Sciatic nerve (tissue), 2 donors: ENCODE results near the gene TAAR1. TPM values are rescaled to one million over a fixed set of nuclear protein-coding genes. Genes with fewer than 3 reads are reported as not detected.
"Not testable (repeated sequence)": the region's sequence is repeated elsewhere in the genome, so short reads cannot be mapped to it uniquely, and the experiment has no call there.

Experiments used
- ATAC-seq: fragments of 200-7000 bp; cut with Tn5 transposase; one replicate; pipeline ENCODE4 v1.9.1; 2020; ENCODE audit warnings: mild to moderate bottlenecking, moderate library complexity
- DNase-seq: peaks from one replicate; pipeline ENCODE4 v3.0.0-alpha.2; 2020; ENCODE audit warnings: low spot score
- intact Hi-C: fragments of 100-400 bp; cut with DNase I; formaldehyde crosslinking; loops from one replicate; pipeline ENCODE4 v1.14.2; 2022
- total RNA-seq: library from RNA; stranded (reverse); fragmentation: NEBNext Ultra II Directional; extraction: Animal tissue kit (Norgen Biotek cat#: 25700); gene quantifications from one replicate; pipeline ENCODE4 v1.2.1, GENCODE V29; 2021
- donor health status: DM: no; HTN: no; CAD: no.
- donor health status: DM: no; HTN: no; CAD: no.

The TAAR1 gene, protein sequence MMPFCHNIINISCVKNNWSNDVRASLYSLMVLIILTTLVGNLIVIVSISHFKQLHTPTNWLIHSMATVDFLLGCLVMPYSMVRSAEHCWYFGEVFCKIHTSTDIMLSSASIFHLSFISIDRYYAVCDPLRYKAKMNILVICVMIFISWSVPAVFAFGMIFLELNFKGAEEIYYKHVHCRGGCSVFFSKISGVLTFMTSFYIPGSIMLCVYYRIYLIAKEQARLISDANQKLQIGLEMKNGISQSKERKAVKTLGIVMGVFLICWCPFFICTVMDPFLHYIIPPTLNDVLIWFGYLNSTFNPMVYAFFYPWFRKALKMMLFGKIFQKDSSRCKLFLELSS
- total RNA-seq, result not detected

DNA sequence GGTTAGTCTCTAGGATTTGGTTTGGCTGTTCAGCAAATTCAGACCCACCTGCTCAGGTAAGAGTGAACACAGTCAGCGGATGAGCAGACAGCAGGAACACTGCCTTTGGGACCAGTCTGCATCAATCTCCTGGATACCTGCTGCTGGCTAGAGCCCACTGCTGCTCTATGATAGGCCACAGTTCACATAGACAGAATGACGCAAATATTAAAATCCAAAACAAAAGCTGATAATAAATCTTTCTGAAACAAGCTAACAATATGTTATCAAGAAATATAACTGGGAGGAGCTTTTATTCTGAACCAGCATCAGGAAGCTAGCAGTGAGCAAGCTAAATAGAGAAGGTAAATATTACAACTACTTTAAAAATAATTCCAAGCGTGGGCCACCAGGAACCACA lies at the start of gene TAAR1:
Gene TAAR1, minus strand, starts transcription at position 101 of the 400 bp plus-strand sequence. CDS start 13,179 bp downstream, outside the sequence.
- intact Hi-C loops, result no loop called here
- ATAC-seq (no peak), DNase-seq (no peak)

DNA sequence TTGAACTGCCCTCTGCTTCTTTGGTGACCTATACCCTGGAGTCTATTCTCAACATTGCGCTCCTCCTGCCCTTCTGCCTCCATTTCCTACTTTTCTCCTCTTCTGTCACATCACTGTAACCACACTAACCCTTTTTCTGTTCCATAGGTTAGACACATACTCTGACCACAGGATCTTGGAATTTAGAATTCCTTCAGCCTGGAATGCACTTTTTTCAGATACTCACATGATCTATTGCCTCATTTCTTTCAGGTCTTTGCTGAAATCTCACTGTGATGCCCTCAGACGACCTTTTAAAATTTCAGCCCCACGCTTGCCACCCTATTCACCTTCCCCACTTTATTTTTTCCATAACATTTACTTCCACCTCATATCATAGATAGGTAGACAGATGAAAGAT lies 49.8 kb upstream of the TAAR1 start:
- intact Hi-C loops, result no loop called here
- DNase-seq (no peak), ATAC-seq (no peak)

DNA sequence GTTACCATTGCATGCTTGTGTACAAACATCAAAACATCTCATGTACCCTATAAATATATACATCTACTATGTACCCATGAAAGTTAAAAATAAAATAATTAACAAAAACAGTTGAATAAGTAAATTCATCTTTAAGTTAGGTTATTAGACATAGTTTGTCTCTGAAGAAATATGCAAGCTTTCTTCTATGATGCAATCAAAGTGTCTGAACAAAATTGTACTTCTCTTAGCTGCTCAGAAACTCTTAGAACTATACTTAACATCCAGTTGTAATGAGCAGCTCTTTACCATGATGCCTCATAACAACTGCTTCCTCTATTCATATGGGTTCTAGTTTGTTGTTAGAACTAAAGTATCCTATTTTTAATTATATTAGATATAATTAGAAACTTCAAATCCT lies 49.0 kb upstream of the TAAR1 start:
- no peak for DNase-seq
- intact Hi-C loops, result no loop called here
- no peak for ATAC-seq

DNA sequence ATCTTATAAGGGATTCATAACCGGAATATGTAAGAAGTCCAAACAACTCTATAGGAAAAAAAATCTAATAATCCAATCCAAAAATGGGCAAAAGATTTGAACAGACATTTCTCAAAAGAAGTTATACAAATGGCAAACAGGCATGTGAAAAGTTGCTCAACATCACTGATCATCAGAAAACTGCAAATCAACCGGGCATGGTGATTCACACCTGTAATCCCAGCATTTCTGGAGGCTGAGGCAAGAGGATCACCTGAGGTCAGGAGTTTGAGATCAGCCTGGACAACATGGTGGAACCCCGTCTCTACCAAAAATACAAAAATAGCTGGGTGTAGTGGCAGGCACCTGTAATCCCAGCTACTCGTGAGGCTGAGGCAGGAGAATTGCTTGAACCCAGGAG lies 47.8 kb upstream of the TAAR1 start:
- intact Hi-C loops, ATAC-seq, DNase-seq: not testable (repeated sequence)

DNA sequence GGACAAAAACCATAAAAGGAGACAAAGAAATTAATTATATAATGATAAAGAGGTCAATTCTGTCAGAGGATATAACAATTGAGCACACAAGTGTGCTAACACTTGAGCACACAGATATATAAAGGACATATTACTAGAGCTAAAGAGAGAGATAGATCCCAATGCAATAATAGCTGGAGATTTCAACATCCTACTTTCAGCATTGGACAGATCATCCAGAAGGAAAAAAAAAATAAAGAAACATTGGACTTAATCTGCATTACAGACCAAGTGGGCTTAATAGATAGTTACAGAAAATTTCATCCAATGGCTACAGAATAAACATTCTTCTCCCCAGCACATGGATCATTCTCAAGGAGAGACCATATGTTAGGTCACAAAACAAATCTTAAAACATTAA lies 45.0 kb upstream of the TAAR1 start:
- DNase-seq (no peak), ATAC-seq (no peak)
- intact Hi-C loops, result no loop called here

DNA sequence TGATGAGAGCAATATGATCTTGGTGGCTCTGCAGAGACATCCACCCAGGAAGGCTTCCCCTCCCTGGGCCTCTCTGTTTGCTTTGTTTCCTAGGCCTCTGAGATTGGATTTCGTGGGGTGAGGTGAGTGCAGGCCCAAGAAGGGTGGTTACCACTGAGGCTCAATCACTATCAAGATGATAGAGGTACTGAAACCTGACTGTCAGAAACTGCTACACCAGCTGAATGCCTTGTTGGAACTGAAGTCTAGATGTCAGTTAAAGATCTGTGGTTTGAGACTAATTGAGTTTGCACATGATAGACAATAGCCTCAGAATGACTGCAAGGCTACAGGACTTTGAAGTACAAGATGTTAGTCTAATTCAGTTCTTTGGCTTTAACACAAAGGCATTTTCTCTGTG lies 39.6 kb upstream of the TAAR1 start:
- DNase-seq, result no peak
- ATAC-seq, result no peak
- intact Hi-C loops, result no loop called here

DNA sequence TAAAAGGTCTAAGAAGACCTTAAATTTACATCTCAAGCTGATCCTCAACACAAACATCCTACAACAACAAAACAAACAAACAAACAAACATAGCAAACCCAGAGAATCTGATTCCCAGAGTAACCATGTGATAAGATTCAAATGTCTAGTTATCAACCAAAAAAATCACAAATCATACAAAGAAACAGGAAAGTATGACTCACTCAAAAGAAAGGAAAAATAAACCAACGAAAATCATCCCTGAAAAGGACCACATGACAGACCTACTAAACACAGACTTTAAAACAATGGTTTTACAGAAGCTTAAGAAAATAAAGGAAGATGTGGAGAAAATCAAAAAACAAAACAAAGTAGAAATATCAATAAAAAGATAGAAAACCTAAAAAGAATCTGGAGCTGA lies 36.8 kb upstream of the TAAR1 start:
- DNase-seq, result no peak
- intact Hi-C loops, result no loop called here
- no peak for ATAC-seq

DNA sequence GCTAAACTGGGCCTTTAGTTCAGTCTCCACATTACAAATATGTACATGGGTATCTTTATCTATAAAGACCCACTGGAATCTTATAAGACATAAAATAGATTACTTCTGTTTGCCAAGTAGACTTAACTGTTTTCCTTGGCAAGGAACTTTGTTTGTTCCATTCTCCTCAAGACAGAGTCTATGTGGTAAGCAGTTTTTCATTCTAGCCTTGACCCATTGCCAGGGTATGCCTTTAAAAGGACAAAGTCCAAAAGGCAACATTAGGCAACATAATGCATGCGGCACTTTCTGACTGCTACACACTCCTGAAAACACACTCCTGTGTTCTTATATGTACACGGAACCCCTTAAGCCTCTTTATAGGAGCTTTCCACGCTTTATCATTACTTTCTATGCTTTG lies 34.5 kb upstream of the TAAR1 start:
- DNase-seq, result no peak
- intact Hi-C loops, result no loop called here
- ATAC-seq, result peak; percentile 61

DNA sequence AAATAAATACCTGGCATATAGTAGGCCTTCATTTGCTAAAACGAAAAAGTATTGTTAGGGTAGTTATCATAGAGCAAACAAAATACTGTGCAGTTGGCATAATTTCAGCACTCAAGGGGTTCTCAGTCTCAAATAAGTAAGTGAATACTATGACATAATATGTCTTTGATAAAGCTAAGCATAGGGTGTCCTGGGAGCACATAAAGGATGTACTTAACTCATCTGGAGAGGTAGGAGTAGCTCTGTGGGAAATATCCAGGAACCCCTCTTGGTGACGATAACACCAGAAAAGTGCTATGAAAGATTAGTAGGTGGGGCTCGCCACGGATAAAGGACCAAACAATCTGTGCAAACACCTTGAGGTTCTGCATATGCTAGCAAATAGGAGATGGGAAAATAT lies 31.7 kb upstream of the TAAR1 start:
- ATAC-seq (no peak), DNase-seq (no peak)
- intact Hi-C loops, result no loop called here

DNA sequence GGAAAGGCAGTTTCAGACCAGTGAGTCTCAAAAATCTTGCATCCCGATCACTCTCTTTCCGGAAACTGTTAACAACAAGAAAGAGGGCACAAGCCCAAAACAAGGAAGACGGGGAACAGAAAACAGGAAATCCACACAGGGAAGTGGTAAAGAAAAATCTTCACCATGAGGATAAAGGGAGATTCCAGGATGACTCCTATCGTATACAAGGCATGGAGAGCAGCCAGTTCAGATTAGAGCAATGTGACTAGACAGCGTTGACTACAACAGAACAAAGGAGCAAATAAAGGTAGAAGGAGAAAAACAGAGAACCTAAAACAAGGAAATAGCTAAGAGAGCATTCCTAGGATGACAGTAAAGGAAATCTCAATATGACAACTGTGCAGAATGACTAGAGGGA lies 28.3 kb upstream of the TAAR1 start:
- DNase-seq (no peak), ATAC-seq (no peak)
- intact Hi-C loops, result no loop called here

DNA sequence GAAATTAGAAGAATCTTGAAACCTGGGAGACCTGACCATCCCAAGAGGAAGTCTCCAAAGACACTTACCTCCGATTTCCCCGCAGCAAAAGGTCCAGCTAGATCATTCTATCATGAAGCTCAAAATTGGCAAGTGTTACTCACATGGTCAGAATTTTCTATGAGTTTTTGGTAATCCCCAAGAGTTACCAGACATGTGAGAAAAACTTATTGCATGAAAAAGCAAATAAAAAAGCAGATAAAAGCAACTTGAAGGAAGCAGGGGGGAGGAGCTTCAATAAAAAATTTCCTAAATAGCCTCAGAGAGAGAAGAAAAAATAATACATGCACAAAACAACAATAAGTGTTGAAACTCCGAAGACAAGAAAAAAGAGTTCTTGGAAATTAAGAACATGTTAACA lies 27.5 kb upstream of the TAAR1 start:
- DNase-seq, result no peak
- intact Hi-C loops, result no loop called here
- ATAC-seq, result no peak

DNA sequence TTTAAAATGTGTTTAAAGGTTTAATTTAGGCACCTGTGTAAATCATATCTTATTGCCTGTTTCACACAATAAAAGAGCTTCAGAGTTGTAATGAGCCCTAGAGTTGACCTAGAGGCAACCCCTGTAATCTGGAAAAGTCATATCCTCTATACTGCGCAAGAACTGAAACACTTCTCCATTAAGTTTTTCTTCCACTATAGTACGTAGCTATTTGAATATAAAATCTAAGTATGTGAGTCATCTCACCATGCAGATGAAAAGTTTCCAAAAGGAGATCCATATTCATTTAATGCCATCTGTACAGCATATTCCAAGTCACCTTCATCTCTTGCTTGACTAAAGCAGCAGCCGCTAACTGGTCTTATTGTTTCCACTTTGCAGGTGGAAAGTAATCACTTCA lies 26.0 kb upstream of the TAAR1 start:
- intact Hi-C loops, result no loop called here
- no peak for DNase-seq
- no peak for ATAC-seq

DNA sequence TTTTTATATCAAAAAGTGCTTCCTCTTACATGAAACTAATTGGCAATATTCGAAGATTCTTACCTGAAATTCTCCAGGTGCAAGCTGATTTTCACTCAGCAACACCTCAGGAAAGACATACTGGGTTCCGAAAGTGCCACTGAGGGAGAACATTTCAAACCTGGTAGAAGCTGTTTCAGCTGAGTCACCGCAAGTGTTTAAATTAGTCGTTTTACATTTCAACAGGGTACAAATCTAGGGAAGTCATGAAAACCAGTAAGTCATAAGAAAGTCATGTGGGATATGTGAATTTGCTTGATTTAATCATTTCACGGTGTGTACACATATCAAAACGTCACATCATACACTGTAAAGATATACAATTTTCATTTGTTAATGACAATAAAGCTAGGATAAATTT lies 25.3 kb upstream of the TAAR1 start:
- intact Hi-C loops, result no loop called here
- ATAC-seq, result no peak

DNA sequence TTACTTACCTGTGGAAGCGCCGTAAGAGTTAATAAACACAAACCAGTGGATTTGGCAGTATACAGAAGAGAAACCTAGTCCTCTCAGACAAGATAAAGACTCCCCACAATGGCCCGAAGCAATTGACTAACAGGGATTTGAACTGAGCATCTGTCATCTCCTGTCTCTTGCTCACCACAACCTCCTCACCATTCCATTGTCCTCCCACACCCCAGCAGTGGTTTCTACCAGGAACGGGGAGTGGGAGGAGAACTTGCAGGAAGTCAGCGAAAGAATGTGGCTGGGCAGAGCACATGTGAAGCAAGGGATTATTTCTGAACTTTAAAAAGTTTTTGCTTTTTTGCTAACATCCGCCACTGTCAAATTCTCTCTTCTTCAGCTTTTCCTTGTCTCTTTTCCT lies 24.6 kb upstream of the TAAR1 start:
- DNase-seq (no peak), ATAC-seq (no peak)
- intact Hi-C loops, result no loop called here

More for the DNA sequence above, 25.3 kb upstream of the TAAR1 start:
- DNase-seq, result no peak

DNA sequence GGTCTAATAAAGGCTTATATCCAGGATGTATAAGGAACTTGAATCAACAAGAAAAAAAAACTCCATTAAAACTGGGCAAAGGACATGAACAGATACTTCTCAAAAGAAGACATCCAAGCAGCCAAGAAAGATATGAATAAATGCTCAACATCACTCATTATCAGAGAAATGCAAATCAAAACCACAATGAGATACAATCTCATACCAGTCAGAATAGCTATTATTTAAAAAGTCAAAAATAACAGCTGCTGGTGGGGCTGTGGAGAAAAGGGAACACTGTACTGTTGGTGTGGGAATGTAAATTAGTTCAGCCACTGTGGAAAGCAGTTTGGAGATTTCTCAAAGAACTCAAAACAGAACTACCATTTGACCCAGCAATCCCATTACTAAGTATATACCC lies 20.1 kb upstream of the TAAR1 start:
- ATAC-seq, intact Hi-C loops, DNase-seq: not testable (repeated sequence)

DNA sequence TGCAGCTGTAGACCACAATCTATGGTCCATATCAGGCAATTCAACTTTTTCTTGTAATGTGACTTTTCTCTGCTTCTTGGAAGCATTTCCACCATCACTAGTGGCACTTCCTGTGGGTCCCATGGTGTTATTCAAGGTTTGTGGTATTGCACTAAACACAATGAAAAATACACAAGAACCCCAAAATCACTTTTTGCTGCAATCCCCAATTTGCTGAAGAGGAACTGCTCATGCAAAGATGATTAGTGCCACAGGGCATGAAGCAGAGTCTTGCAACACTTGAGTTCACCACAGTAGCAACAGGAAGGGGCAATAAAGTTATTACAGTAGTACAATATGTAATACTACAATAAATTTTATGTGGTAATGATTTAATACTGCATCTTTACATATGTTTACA lies 16.8 kb upstream of the TAAR1 start:
- DNase-seq, result no peak
- intact Hi-C loops, result no loop called here
- ATAC-seq, result no peak

DNA sequence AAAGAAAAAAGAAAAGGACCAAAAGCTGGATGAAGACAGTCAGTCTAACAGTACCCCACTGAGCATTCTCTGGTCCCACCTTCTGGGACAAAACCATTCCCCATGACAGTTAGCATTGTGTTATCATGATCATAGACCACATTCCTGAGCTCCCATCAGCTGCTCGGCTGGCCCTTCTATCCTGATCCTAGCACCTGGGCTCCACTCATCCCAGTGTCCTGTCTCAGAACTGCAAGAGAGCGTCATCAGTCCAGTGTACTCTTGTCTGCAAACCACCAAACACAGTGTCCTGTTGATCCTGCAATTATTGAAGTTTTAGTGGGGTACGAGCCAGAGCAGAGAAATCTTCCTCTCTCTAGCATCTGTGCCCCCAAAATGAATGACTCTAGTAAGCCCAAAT lies 16.0 kb upstream of the TAAR1 start:
- intact Hi-C loops, result no loop called here
- ATAC-seq, result no peak
- DNase-seq, result no peak

DNA sequence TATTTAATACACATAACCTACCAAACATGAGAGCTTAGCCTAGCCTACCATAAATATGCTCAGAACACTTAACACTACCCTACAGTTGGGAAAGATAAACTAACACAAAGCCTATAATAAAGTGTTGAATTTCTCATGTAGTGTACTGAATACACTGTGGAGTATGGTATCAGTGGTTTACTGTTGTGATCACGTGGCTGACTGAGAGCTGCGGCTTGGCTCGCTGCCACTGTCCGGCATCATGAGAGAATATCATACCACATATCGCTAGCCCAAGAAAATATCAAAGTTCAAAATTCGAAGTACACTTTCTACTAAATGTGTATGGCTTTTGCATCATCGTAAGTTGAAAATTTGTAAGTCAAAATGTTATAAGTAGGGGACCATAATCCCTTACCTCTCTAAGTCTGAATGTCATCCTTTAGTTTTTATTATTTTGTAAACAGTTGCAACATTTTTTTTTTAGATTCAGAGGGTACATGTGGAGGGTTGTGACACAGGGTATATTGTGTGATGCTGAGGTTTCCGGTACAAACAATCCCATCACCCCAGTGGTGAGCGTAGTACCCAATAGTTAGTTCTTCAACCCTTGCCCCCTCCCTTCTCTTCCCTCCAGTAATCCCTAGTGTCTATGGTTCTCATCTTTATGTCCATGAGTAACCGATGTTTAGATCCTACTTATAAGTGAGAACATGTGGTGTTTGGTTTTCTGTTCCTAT lies 14.6 kb upstream of the TAAR1 start:
- ATAC-seq (no peak), DNase-seq (no peak)
- intact Hi-C loops, result no loop called here

DNA sequence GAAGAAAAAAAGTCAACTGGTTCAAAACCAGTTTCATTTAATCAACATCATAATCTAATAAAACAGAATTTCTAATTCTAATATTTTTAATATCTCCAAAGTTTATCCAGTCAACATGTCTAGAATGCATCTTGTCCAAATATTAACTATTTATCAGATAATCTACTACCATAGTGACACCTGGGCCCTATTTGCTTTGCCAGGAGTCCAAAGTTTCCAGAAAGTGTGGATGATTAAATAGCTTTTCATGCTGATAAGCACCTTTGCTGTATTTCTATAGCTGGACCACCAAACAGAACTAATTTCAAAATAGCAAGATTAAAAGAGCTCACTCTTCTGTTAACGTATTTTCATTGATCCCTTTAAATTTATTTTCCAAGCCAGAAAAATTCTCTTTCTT lies 12.3 kb upstream of the TAAR1 start:
- no peak for ATAC-seq
- DNase-seq, result no peak
- intact Hi-C loops, result no loop called here

DNA sequence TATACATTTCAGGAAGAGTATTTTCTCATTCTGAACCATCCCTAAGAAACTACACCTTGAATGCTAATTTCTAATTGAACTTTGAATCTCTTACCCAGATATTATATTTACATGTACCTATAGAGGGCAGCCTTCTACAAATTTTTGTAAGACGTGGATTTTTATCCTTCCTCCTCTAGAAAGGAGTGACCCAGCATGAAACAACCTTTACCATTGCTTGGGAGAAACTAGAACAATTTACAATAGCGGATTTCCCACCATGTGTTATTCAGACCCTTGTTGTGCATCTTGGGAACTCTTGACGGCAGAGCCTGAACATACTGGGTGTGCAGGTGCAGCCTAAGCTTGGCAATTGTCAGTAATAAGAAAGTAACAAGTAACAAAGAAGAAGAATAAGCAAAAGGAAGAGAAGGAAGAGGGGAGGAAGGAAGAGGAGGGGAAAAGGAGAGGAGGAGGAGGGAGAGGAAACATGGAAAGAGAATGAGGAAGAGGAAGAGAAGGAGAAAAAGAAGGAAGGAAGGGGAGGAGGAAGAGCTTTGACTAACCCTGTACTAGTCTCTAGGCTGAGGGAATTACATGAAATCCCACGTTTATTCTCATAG lies 10.8 kb upstream of the TAAR1 start:
- DNase-seq, result no peak
- peak; percentile 59 for ATAC-seq
- intact Hi-C loops, result no loop called here
